Esophagus mucosa (tissue), 1 donor: ENCODE data around the gene DNAH17. TPM values are rescaled to one million over a fixed set of nuclear protein-coding genes. Genes with fewer than 3 reads are reported as not detected.
A peak's percentile ranks its signal among the peaks of the same experiment; 100 is the strongest.
"Not testable (repeated sequence)": the region's sequence is repeated elsewhere in the genome, so short reads cannot be mapped to it uniquely, and the experiment has no call there.

Experiments
- ATAC-seq: fragments of 200-7000 bp; cut with Tn5 transposase; one replicate; pipeline ENCODE4 v1.9.1; 2020
- total RNA-seq: library from RNA; stranded (reverse); gene quantifications from one replicate; pipeline ENCODE4 v1.2.4, GENCODE V29; 2023
- donor health status: DM: yes; HTN: yes; CAD: no.

The DNAH17 gene
- total RNA-seq, 1 donor from 2014 or later: 0.12 TPM

DNA sequence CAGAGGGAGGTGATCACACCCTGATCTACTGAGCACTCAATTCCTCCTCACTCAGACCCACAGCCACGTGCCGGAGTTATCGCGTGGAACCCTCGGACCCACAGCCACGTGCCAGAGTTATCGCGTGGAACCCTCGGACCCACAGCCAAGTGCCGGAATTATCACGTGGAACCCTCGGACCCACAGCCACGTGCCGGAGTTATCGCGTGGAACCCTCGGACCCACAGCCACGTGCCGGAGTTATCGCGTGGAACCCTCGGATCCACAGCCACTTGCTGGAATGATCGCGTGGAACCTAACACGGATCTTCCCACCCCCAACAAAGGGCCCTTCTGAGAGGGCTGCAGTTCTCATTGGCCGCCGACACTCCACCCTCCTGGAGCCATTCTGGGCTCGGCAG is 101.0 kb downstream of the DNAH17 start:
- no peak for ATAC-seq

DNA sequence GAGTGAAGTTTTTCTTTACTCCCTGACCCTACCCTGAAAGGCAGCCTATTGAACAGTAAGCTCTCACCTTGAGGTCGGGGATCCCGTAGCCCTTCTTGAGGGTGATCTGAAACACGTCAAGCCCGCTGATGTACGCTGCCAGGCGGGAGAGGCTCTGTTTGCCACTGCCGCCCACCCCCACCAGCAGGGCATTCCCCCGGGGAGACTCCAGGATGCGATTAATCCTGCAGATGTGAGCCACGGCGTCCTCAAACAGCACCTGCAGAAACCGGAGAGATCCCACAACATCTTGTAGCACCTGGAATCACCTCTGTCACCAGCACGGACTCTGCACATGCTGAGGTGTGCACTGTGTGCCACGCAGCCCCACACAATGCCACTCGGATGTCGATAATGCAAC is 102.0 kb downstream of the DNAH17 start:
- ATAC-seq: no peak

- no peak for ATAC-seq
Measured at GRCh38 chr17:78474614-78475146, 102.5 kb downstream of the DNAH17 start.

DNA sequence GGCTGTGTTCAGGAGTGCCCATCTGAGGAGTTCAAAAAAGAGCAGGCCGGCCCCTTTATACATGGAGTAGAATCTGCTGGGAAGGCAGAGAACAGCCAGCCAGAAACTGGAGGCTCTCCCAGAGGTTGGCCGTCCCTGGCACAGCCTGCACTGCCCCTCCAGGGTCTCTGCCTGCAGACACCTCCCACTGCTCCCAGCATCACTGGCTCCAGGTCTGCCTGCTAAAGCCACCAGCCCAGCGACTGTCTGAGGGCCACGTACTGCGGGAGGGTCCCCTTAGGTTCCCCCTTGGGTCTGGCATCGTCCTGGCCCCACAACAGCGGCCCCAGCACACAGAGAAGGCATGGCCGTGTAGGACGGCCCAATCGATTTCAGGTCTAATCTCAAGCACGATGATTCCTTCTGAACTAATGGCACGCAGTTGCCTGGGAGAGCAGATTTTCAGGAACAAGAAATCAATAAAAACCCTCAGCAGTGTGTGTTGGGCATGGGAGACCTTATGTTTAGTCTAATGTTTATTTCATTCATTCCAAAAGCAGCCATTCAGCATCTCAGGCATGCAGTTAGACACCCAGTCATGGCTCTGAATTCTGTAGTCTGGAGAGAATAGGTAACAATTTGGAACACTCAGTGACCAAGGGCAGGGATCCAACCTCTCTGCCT is 103.1 kb downstream of the DNAH17 start:
- no peak for ATAC-seq

DNA sequence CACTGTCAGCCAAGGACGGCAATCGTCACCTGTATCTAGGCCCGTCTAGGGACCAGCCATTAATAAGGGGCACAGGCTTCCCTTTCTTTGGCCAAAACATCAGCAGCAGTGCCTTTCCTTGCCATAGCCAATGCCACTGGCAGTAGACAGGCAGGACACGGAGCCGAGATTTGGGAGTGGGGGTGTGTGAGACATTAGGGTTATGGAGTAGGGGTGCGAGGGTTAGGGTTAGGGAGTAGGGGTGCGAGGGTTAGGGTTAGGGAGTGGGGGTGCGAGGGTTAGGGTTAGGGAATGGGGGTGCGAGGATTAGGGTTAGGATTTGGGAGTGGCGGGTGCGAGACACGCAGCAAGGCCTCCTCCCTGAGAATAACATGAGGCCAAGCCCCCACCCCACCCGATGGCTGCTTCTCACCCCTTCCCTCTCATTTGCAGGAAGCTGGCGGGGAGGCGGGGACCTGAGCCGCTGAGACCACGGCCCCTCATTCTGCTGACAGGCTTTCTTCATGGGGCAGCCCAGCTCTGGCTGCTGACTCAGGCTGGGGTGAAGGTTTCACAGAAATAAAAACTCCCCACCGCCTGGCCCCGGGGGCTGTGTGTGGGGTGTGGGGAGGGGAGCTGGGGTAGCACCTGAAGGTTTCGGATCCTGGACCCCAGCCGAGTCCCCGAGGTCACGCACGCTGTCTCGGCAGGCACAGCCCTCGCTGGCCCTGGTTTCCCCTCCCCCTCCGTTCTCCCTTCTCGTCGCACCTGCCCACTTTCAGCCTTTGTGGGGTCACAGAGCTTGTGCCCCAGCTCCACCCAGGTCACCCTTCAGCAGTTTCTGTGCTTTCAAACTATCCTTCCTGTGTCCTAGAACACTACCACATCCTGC is 104.9 kb downstream of the DNAH17 start:
- no peak for ATAC-seq

GRCh38 chr17:78471635-78472034 is 105.6 kb downstream of the DNAH17 start:
- peak; percentile 37 for ATAC-seq

- ATAC-seq: no peak
Measured at GRCh38 chr17:78469443-78469842, 107.8 kb downstream of the DNAH17 start.

- no peak for ATAC-seq
Measured at GRCh38 chr17:78468366-78468765, 108.8 kb downstream of the DNAH17 start.

GRCh38 chr17:78466786-78467715 is 110.1 kb downstream of the DNAH17 start:
- ATAC-seq: peak; percentile 18

- not testable (repeated sequence) for ATAC-seq
Measured at GRCh38 chr17:78466109-78466785, 110.9 kb downstream of the DNAH17 start.

GRCh38 chr17:78462148-78462547 is 115.0 kb downstream of the DNAH17 start:
- ATAC-seq: no peak

DNA sequence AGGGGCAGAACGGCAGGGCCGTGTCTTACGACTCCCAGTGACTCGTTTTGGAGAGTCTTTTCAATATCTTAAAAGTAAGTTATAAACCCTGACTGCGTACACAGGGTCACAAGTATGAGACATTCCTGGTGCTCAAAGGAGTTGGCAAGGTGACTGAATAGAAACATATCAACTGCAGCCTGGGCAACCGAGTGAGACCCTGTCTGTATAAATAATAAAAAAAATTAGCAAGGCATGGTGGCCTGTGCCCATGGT is 115.5 kb downstream of the DNAH17 start:
- no peak for ATAC-seq

- no peak for ATAC-seq
Measured at GRCh38 chr17:78460951-78461798, 116.0 kb downstream of the DNAH17 start.

DNA sequence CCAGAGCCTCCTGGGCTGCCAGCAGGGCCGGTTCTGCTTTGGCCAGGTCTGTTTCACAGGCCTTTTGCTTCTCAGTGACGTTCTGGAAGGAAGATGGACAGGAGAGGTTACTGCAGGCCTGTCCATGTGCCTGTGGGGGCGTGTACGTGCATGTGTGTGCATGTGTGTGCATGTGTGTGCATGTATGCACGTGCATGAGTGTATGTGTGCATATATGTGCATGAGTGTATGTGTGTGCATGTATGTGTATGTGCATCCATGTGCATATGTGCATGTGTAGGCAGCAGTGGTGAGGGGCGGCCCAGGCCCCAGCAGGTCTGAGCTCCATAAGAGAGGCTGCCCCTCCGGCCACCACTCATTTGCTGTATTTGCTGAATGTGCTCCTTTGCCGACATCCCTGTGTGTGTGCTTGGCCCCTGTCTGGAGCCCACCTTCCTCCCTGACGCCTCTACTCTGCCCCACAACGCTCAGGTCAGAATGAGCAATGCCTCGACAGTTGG is 117.0 kb downstream of the DNAH17 start:
- peak; percentile 24 for ATAC-seq

GRCh38 chr17:78459696-78460095 is 117.5 kb downstream of the DNAH17 start:
- no peak for ATAC-seq

- no peak for ATAC-seq
Measured at GRCh38 chr17:78458736-78459335, 118.4 kb downstream of the DNAH17 start.

GRCh38 chr17:78458091-78458490 is 119.1 kb downstream of the DNAH17 start:
- no peak for ATAC-seq

GRCh38 chr17:78454346-78454745 is 122.8 kb downstream of the DNAH17 start:
- no peak for ATAC-seq

GRCh38 chr17:78451753-78452152 is 125.4 kb downstream of the DNAH17 start:
- ATAC-seq: no peak

GRCh38 chr17:78450696-78451345 is 126.4 kb downstream of the DNAH17 start:
- ATAC-seq: no peak
